ENCODE results near the gene PIP5K1B. TPM values are rescaled to one million over a fixed set of nuclear protein-coding genes. Genes with fewer than 3 reads are reported as not detected.

Gene PIP5K1B
- total and polyA plus RNA-seq, 2 of the 13 experiments (the other 11 are each of a cell fraction or from before 2014, with no cell fraction given), result 15.8 to 17.5 TPM

GRCh38 chr9:68739621-68740174, 34.7 kb downstream of the PIP5K1B start (continued):
- TF ChIP-seq, protein P1, sequence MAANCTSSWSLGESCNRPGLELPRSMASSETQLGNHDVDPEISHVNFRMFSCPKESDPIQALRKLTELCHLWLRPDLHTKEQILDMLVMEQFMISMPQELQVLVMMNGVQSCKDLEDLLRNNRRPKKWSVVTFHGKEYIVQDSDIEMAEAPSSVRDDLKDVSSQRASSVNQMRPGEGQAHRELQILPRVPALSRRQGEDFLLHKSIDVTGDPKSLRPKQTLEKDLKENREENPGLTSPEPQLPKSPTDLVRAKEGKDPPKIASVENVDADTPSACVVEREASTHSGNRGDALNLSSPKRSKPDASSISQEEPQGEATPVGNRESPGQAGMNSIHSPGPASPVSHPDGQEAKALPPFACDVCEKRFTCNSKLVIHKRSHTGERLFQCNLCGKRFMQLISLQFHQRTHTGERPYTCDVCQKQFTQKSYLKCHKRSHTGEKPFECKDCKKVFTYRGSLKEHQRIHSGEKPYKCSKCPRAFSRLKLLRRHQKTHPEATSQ (CRISPR knock-in tag; IDR thresholded peaks at IDR 0.05; ENCODE audit: borderline replicate concordance), result no peak; the same call in 1 of the 2 replicates
- TF ChIP-seq MEIS2 (CRISPR knock-in tag; IDR thresholded peaks at IDR 0.05) (no peak), ZNF180 (CRISPR knock-in tag; IDR thresholded peaks at IDR 0.05; ENCODE audit: borderline replicate concordance, low read depth) (no peak), ZNF546 (CRISPR knock-in tag; conservative IDR thresholded peaks at IDR 0.05) (no peak), ZBTB25 (CRISPR knock-in tag; IDR thresholded peaks at IDR 0.05) (no peak), HOXA7 (CRISPR knock-in tag; IDR thresholded peaks at IDR 0.05) (no peak), ETV5 (CRISPR knock-in tag; IDR thresholded peaks at IDR 0.05; ENCODE audit: borderline replicate concordance) (peak; percentile 61; the same call in 1 of the 2 replicates), ZNF24 (IDR thresholded peaks at IDR 0.05) (no peak), ZNF615 (CRISPR knock-in tag; IDR thresholded peaks at IDR 0.05; ENCODE audit: borderline replicate concordance) (0 out of 2 replicates have a peak, but pooled peaks have one; percentile 34), ELF4 (CRISPR knock-in tag; IDR thresholded peaks at IDR 0.05; ENCODE audit: borderline replicate concordance) (no peak), DMAP1 (CRISPR knock-in tag; IDR thresholded peaks at IDR 0.05) (no peak), RARA (CRISPR knock-in tag; IDR thresholded peaks at IDR 0.05) (peak; percentile 93), JUND (CRISPR knock-in tag; IDR thresholded peaks at IDR 0.05) (no peak), ZNF576 (CRISPR knock-in tag; IDR thresholded peaks at IDR 0.05) (no peak), MBD4 (IDR thresholded peaks at IDR 0.05; ENCODE audit: borderline replicate concordance, low read length) (no peak), FOSL2 (CRISPR knock-in tag; IDR thresholded peaks at IDR 0.05) (peak; percentile 50; the same call in 1 of the 2 replicates), HNRNPK (IDR thresholded peaks at IDR 0.05; ENCODE audit: low read depth, low read length, poor library complexity, severe bottlenecking) (no peak), BORCS8-MEF2B (CRISPR knock-in tag; IDR thresholded peaks at IDR 0.05) (no peak), ZNF776 (CRISPR knock-in tag; IDR thresholded peaks at IDR 0.05) (no peak), ZNF138 (CRISPR knock-in tag; IDR thresholded peaks at IDR 0.05; ENCODE audit: low read depth) (no peak), ZNF790 (CRISPR knock-in tag; IDR thresholded peaks at IDR 0.05; ENCODE audit: borderline replicate concordance) (no peak), NR2F6 (IDR thresholded peaks at IDR 0.05) (peak; percentile 45), NR2F6 (CRISPR knock-in tag; IDR thresholded peaks at IDR 0.05) (peak; percentile 83), NFYB (CRISPR knock-in tag; IDR thresholded peaks at IDR 0.05) (no peak), ATF3 (CRISPR knock-in tag; IDR thresholded peaks at IDR 0.05) (no peak)
- TF ChIP-seq, protein P2, sequence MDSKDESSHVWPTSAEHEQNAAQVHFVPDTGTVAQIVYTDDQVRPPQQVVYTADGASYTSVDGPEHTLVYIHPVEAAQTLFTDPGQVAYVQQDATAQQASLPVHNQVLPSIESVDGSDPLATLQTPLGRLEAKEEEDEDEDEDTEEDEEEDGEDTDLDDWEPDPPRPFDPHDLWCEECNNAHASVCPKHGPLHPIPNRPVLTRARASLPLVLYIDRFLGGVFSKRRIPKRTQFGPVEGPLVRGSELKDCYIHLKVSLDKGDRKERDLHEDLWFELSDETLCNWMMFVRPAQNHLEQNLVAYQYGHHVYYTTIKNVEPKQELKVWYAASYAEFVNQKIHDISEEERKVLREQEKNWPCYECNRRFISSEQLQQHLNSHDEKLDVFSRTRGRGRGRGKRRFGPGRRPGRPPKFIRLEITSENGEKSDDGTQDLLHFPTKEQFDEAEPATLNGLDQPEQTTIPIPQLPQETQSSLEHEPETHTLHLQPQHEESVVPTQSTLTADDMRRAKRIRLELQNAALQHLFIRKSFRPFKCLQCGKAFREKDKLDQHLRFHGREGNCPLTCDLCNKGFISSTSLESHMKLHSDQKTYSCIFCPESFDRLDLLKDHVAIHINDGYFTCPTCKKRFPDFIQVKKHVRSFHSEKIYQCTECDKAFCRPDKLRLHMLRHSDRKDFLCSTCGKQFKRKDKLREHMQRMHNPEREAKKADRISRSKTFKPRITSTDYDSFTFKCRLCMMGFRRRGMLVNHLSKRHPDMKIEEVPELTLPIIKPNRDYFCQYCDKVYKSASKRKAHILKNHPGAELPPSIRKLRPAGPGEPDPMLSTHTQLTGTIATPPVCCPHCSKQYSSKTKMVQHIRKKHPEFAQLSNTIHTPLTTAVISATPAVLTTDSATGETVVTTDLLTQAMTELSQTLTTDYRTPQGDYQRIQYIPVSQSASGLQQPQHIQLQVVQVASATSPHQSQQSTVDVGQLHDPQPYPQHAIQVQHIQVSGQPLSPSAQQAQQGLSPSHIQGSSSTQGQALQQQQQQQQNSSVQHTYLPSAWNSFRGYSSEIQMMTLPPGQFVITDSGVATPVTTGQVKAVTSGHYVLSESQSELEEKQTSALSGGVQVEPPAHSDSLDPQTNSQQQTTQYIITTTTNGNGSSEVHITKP (CRISPR knock-in tag; IDR thresholded peaks at IDR 0.05; ENCODE audit: low read depth), result no peak
